Measurements from ENCODE around the gene MYBBP1A.

Gene MYBBP1A

DNA sequence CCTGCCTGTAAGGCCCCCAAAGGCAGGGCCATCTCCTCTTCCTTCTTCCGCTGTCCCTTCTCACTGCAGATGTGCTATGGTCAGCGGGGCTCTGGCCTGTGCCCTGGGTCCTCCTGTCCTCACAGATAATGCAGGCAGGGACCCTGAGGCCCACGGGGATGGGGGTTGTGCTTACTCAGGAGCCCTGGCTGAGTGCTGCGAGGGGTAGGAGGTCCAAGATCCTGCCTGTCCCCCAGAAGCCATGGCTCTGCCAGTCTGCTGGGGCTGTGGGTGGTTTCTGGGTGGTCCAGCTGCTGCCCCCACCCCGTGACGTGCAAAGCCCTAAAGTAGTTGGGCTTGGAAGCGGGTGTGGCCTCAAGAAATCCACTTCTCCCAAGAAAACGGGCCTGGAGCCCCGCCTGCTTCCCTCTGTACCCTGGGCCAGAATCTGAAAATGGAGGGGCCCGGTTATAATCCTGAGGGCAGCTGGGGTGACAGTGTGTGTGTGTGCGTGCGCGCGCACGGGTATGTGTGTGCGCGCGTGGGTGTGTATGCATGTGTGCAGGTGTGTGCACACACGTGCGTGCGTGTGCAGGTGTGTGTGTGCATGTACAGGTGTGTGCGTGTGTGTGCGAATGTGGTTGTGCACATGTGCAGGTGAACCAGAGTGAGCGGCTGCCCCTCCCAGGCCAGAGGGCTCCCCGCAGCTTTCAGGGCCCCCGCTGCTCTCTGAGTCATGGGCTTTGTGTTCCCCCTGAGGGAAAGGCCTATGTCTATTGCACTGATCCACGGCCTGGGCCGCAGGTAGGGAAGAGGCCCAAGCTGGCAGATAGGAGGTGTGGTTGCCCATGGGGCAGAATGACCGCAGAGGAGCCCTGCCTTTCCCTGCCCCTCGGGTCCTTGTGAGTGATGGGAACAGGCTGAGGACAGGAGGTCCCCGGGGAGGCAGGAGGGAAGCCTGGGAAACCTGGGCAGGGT, 42.8 kb downstream of the MYBBP1A start:
- peaks cover 39% of the 10 kb centered on the region for H3K27me3 Mint-ChIP-seq
- H3K36me3 Mint-ChIP-seq (ENCODE audit: low read depth) = no peaks in the 10 kb centered on the region
- peaks cover 37% of the 10 kb centered on the region for H3K4me1 Mint-ChIP-seq (ENCODE audit: low read depth)
- no peak overlapping the region for H3K4me3 Mint-ChIP-seq
- H3K9me3 Mint-ChIP-seq = no peaks in the 10 kb centered on the region
- H3K27ac Mint-ChIP-seq = no peak overlapping the region
- intact Hi-C loops (cut with micrococcal nuclease) = no loop called here

DNA sequence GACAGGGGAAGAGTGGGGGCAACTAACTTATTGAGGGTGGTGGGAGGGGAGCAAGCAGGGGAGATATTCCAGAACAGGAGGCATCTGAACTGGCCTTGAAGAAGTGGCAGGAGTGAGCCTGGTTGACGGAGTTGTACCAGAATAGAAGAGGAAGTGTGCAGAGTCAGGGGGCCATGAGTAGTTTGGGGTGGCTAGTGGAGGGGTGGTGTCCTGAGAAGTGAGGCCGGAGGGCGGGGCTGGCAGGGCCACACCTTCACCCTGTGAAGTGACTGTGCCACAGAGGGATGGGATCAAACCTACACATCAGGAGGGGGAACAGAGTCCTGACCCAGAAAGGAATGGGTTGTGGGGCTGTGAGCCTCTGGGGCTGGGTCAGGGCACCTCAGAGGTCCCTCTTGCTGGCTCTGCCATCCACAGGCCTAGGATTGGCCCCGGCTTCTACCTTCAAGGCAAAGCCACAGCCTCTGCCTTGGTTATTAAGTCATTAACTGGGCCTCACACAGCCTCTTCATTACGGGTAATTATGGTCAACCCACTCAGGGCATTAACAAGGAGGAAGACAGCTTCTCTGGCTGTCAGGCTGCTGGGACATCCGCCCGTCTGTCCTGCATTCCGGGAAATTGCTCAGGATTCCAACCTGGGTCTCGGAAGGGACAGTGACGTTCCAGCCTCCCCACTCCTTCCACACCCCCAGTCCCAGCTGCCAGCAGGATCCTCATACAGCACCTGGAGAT, 43.8 kb downstream of the MYBBP1A start:
- no peaks in the 10 kb centered on the region for H3K9me3 Mint-ChIP-seq
- peaks cover 39% of the 10 kb centered on the region for H3K27me3 Mint-ChIP-seq
- H3K27ac Mint-ChIP-seq = no peak overlapping the region
- H3K4me1 Mint-ChIP-seq (ENCODE audit: low read depth) = peaks cover 37% of the 10 kb centered on the region
- no peak overlapping the region for H3K4me3 Mint-ChIP-seq
- intact Hi-C loops (cut with micrococcal nuclease) = no loop called here
- no peaks in the 10 kb centered on the region for H3K36me3 Mint-ChIP-seq (ENCODE audit: low read depth)

DNA sequence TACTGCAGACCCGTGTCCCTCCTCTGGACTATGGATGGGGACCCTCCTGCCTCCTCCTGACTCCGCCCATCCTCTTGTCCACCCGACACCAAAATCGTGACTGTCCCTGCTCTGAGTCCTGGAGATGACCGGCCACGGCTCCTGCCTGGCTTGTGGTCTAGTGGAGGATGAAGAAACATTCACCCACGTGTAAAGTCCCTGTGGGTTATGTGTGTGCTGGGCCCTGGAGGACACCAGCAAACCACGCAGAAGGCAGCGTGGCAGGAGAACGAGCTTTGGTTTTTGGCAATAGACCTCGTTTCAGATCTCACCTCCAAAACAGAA, 44.6 kb downstream of the MYBBP1A start:
- no peaks in the 10 kb centered on the region for H3K9me3 Mint-ChIP-seq
- no peaks in the 10 kb centered on the region for H3K36me3 Mint-ChIP-seq (ENCODE audit: low read depth)
- intact Hi-C loops (cut with micrococcal nuclease) = no loop called here
- H3K4me1 Mint-ChIP-seq (ENCODE audit: low read depth) = peaks cover 37% of the 10 kb centered on the region
- no peak overlapping the region for H3K4me3 Mint-ChIP-seq
- H3K27me3 Mint-ChIP-seq = peaks cover 45% of the 10 kb centered on the region
- no peak overlapping the region for H3K27ac Mint-ChIP-seq

DNA sequence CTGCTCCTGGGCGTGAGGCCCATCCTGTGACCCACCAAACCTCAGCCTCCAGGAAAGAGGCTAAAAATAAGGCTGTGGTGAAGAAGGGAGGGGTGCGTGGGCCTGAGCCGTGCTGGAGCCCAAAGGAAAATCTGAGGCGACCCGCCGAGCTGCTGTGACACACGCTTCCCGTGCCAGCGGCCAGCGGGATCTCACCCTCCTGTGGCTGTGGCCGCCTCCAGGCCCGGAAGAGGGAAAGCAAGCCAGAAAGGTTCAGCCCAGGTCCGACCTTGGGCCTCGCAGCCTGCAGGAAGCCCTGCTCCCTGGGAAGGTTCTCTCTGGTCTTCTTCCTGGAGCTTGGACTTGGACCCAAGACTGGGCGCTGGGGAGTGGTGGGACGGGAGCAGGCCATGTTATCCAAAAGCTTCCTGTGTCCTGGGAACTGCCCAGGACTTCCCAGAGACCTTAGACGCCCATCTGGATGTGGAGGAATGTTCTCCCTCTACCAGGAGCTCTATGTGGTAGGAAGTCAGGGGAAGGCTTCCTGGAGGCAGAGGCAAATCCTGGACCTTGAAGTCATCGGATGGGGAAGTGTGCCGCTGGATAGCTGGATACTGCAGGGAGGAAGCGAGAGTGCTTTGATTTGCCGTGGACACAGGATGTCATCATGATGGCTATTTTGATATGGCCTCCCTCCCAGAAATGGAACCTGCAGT, 45.1 kb downstream of the MYBBP1A start:
- peaks cover 50% of the 10 kb centered on the region for H3K27me3 Mint-ChIP-seq
- no peak overlapping the region for H3K4me3 Mint-ChIP-seq
- H3K9me3 Mint-ChIP-seq = no peaks in the 10 kb centered on the region
- H3K4me1 Mint-ChIP-seq (ENCODE audit: low read depth) = peaks cover 37% of the 10 kb centered on the region
- intact Hi-C loops (cut with micrococcal nuclease) = no loop called here
- H3K27ac Mint-ChIP-seq = no peak overlapping the region
- no peaks in the 10 kb centered on the region for H3K36me3 Mint-ChIP-seq (ENCODE audit: low read depth)

DNA sequence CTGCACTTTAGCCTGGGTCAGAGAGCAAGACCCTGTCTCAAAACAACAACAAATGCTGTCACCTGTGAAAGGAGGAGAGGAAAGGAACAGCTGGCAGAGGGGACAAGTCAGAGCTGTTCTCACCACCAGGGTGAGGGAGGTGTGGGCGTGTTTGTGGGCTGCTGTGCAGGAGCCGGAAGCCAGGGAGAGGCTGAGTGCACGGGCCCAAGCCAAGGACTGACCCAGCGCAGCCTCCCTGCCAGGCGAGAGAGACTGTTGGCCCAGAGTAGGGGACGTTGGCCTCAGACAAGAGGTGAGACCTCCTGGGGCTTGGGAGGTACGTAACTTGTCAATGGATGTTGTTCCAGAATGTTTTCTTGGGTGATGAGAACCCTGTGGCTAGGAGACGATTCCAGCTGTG, 45.8 kb downstream of the MYBBP1A start:
- H3K27me3 Mint-ChIP-seq = peaks cover 57% of the 10 kb centered on the region
- intact Hi-C loops (cut with micrococcal nuclease) = no loop called here
- H3K36me3 Mint-ChIP-seq (ENCODE audit: low read depth) = no peaks in the 10 kb centered on the region
- H3K9me3 Mint-ChIP-seq = no peaks in the 10 kb centered on the region
- peaks cover 41% of the 10 kb centered on the region for H3K4me1 Mint-ChIP-seq (ENCODE audit: low read depth)
- no peak overlapping the region for H3K4me3 Mint-ChIP-seq
- peak overlapping the region; percentile 7 for H3K27ac Mint-ChIP-seq

DNA sequence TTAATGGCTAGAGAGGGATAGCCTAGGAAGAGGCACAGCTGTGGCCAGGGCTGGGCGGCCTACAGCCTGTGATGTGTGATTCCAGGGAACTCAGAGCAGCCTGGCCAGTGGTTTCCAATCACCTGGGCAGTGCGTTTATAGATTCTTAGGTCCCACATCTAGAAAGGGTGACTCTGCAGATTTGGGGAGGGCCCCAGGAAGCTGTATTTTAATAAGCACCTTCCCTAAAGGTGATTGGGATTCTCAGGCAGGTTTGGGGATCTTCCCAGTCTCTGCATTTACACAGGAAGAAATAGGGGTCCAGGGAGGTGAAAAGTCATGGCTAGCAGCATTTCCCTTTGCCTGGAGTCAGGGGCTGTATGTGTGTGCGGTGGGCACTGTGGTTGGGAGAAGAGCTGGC, 47.0 kb downstream of the MYBBP1A start:
- intact Hi-C loops (cut with micrococcal nuclease) = no loop called here
- peaks cover 67% of the 10 kb centered on the region for H3K27me3 Mint-ChIP-seq
- H3K4me1 Mint-ChIP-seq (ENCODE audit: low read depth) = peaks cover 45% of the 10 kb centered on the region
- no peak overlapping the region for H3K27ac Mint-ChIP-seq
- H3K4me3 Mint-ChIP-seq = no peak overlapping the region
- no peaks in the 10 kb centered on the region for H3K9me3 Mint-ChIP-seq
- no peaks in the 10 kb centered on the region for H3K36me3 Mint-ChIP-seq (ENCODE audit: low read depth)

DNA sequence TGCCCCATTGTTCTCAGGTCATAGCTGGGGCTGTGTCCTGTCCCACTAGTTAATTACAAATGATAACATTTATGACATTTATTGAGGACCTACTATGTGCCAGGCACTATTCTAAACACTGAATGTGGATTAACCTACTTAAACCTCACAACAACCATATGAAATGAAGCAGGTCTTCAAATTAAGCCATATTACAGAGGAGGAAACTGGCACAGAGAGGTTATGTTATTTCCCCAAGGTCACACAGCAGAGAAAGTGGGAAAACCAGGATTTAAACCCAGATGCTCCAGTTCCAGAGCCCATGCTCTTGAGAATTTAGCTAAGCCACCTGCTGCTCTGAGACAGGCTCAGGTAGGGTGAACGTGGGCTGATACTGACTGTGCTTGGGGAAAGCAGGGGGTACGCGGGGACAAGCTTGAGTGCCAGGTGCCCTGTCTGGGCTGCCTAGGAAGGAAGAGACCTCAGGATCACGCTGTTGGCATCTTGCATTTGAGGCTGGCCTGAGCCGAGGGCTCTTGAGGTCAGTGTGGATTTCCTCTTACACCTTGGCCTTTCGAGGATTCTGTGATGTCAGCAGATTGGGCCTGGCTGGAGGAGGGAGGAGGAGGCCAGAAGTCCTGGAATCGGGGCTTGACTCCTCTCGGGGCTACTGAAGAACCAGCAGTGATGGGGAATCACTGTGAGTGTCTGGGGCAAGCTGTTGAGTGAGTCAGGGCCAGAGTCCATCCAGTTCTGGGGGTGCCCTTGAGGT, 47.6 kb downstream of the MYBBP1A start:
- Mint-ChIP-seq H3K27ac (no peak overlapping the region), H3K4me1 (ENCODE audit: low read depth) (peaks cover 45% of the 10 kb centered on the region), H3K9me3 (no peaks in the 10 kb centered on the region), H3K27me3 (peaks cover 71% of the 10 kb centered on the region), H3K4me3 (no peak overlapping the region), H3K36me3 (ENCODE audit: low read depth) (no peaks in the 10 kb centered on the region)
- intact Hi-C loops (cut with micrococcal nuclease) = no loop called here

DNA sequence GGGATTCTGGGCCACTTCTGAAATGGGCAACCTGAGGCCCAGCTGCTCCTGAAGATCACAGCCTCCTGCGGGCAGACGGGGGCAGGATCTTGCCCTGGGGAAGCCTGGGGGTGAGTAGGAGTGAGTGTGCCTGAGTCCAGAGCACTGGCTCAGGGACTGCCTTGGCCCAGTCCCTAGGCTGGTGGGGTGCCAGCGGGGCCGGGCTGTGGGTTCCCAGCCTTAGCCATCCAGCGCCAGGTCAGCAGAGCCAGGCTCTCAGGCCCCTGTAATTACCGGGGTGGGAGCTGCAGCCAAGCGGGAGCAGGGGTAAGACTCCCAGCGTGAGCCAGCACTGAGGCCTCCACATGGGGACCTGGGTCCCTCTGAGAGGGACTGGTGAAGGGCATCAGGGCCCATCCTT, 48.3 kb downstream of the MYBBP1A start:
- intact Hi-C loops (cut with micrococcal nuclease) = no loop called here
- Mint-ChIP-seq H3K27me3 (peaks cover 72% of the 10 kb centered on the region), H3K4me3 (no peak overlapping the region), H3K36me3 (ENCODE audit: low read depth) (no peaks in the 10 kb centered on the region), H3K9me3 (no peaks in the 10 kb centered on the region), H3K27ac (no peak overlapping the region), H3K4me1 (ENCODE audit: low read depth) (peaks cover 41% of the 10 kb centered on the region)

DNA sequence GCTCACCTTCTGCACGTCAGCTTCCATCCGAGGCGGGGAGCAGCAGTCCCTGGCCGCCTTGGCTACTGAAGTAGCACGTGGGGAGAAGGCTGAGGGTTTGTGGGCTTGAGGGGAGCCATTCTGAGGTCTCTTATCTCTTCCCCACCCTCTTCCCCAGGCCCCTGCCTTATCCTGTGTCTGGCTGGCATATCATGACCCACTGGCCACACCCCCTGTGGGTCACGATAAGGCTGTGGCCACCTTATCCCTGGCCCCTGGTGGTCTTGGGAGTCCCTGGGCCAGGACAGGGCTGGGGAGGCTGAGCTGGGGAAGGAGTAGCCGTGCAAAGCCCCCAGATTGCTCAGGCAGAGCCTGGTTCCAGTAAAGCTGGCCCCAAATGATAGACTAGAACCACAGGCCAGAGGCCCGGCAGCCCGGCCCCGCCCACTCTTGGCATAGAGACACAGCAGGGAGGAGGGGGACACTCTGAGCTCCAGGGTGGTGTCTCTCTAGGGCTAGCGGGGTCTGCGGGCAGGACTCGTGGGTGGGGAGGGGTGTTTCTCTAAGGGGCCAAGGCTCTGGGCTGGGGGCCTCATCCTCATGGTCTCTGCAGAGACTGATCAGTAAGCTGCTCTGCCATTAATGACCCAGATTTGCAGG, 48.9 kb downstream of the MYBBP1A start:
- H3K36me3 Mint-ChIP-seq (ENCODE audit: low read depth) = no peaks in the 10 kb centered on the region
- no peak overlapping the region for H3K4me3 Mint-ChIP-seq
- H3K27ac Mint-ChIP-seq = no peak overlapping the region
- H3K9me3 Mint-ChIP-seq = no peaks in the 10 kb centered on the region
- intact Hi-C loops (cut with micrococcal nuclease) = no loop called here
- peaks cover 77% of the 10 kb centered on the region for H3K27me3 Mint-ChIP-seq
- peaks cover 36% of the 10 kb centered on the region for H3K4me1 Mint-ChIP-seq (ENCODE audit: low read depth)

DNA sequence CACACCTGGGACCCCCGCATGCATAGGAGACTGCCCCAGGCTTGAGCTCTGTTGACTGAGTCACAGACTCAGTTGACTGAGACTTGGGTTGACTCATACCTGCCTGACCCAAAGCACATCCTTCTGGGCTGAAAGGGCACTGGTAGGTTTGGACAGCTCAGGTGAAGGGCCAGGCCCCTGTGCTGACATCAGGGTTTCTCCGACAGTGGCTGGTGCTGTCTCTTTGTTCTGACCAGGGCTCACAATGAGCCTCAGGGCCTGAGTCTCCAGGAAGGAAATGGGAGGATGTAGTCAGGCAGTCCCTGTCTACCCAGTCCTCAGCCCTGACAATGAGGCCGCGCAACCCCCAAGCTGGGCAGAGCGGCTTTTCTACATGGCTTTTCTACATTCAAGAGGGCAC, 50.0 kb downstream of the MYBBP1A start:
- Mint-ChIP-seq H3K4me1 (ENCODE audit: low read depth) (peaks cover 31% of the 10 kb centered on the region), H3K36me3 (ENCODE audit: low read depth) (no peaks in the 10 kb centered on the region), H3K4me3 (no peak overlapping the region), H3K27ac (no peak overlapping the region), H3K9me3 (no peaks in the 10 kb centered on the region), H3K27me3 (peaks cover 77% of the 10 kb centered on the region)
- intact Hi-C loops (cut with micrococcal nuclease) = no loop called here

DNA sequence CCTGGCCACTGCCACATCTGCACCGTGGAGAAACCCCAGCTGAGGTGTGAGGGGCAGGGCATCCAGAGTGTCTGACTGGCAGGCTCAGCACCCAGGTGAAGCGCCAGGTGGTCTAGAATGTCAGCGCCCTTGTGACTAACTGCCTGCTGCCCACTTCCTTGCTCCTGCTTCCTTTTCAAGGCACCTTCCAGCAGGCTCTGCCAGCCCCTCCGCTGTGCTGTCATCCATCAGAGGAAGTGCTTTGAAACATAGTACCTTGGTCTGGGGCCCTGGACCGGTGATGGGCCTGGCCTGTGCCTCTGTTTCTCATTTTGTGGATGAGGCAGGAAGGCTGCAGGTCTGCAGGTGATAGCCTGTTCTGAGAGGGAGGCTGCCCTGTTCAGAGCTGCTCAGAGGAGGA, 51.0 kb downstream of the MYBBP1A start:
- H3K27ac Mint-ChIP-seq = no peak overlapping the region
- H3K4me3 Mint-ChIP-seq = no peak overlapping the region
- no peaks in the 10 kb centered on the region for H3K36me3 Mint-ChIP-seq (ENCODE audit: low read depth)
- peaks cover 78% of the 10 kb centered on the region for H3K27me3 Mint-ChIP-seq
- peaks cover 31% of the 10 kb centered on the region for H3K4me1 Mint-ChIP-seq (ENCODE audit: low read depth)
- intact Hi-C loops (cut with micrococcal nuclease) = no loop called here
- H3K9me3 Mint-ChIP-seq = no peaks in the 10 kb centered on the region

DNA sequence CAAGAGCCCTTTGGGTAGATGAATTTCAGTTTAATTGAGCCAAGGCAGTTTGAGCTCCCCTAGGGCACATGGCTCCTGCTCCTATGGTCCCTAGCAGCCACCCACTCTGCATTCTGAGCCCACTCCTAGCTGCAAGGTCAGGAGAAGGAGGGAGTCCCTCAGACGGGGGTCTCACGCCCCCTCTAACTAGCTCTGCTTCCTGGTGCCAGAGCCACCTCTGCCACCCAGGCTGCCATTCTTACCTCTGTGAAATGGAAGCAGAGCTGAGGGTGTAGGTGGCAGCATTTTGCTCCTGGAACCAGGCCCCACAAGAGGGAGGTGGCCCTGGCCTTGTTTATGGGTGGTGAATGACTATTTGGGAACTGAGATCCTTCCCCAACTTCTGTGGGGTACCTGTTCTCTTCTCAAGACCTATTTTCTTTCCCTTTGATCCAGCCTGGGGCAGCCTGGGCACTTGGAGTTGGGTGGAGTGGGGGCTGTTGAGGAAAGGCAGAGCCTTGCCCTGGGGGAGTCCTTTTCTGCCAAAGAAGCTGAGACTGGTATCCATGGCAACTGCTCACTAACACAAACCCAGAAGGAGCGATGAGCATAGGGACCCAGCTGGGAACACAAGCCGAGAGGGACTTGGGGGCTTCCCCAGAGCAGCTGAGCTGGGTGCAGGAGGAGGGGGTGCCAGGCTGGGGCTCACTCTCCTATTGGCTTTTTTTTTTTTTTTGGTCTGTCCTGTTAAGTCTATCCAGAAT, 51.7 kb downstream of the MYBBP1A start:
- Mint-ChIP-seq H3K27ac (no peak overlapping the region), H3K27me3 (peaks cover 72% of the 10 kb centered on the region), H3K36me3 (ENCODE audit: low read depth) (no peaks in the 10 kb centered on the region), H3K4me1 (ENCODE audit: low read depth) (peaks cover 24% of the 10 kb centered on the region), H3K4me3 (no peak overlapping the region), H3K9me3 (no peaks in the 10 kb centered on the region)
- intact Hi-C loops (cut with micrococcal nuclease) = no loop called here
